DND-41 (cell line): ENCODE results near the gene MICAL3.

ENCODE experiments used
- EZH2 ChIP-seq: IDR thresholded peaks from 3 replicates; pipeline ENCODE4 v1.6.1; 2012; ENCODE audit warnings: borderline replicate concordance, low read depth, mild to moderate bottlenecking, moderate library complexity, low read length, inconsistent platforms; ENCODE audit not compliant: severe bottlenecking
- TF ChIP-seq, protein P1 (sequence below): IDR thresholded peaks from 2 replicates; pipeline ENCODE4 v1.5.1; 2012; ENCODE audit warnings: borderline replicate concordance, low read length, moderate library complexity, mild to moderate bottlenecking; ENCODE audit not compliant: poor library complexity, severe bottlenecking; ENCODE audit errors: extremely low read depth

GRCh38 chr22:17980015-17980590 is 44.3 kb downstream of the MICAL3 start:
- TF ChIP-seq, protein P1, sequence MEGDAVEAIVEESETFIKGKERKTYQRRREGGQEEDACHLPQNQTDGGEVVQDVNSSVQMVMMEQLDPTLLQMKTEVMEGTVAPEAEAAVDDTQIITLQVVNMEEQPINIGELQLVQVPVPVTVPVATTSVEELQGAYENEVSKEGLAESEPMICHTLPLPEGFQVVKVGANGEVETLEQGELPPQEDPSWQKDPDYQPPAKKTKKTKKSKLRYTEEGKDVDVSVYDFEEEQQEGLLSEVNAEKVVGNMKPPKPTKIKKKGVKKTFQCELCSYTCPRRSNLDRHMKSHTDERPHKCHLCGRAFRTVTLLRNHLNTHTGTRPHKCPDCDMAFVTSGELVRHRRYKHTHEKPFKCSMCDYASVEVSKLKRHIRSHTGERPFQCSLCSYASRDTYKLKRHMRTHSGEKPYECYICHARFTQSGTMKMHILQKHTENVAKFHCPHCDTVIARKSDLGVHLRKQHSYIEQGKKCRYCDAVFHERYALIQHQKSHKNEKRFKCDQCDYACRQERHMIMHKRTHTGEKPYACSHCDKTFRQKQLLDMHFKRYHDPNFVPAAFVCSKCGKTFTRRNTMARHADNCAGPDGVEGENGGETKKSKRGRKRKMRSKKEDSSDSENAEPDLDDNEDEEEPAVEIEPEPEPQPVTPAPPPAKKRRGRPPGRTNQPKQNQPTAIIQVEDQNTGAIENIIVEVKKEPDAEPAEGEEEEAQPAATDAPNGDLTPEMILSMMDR = no peak
- TF ChIP-seq EZH2 = no peak
